HEK293 (cell line): ENCODE results near the gene RRP8.

Source experiments
- ATF2 ChIP-seq: fragments of 450-650 bp; formaldehyde crosslinking; IDR thresholded peaks from 2 replicates; pipeline ENCODE4 v1.5.1; 2016; ENCODE audit warnings: missing biosample characterization, missing genetic modification characterization, low read depth
- CTCF ChIP-seq: fragments of 450-650 bp; formaldehyde crosslinking; IDR thresholded peaks from 2 replicates; pipeline ENCODE4 v1.5.1; 2016; ENCODE audit warnings: missing biosample characterization, missing genetic modification characterization
- HIC1 ChIP-seq: fragments of 450-650 bp; formaldehyde crosslinking; IDR thresholded peaks from 2 replicates; pipeline ENCODE4 v1.5.1; 2016; ENCODE audit warnings: missing biosample characterization, missing genetic modification characterization
- MYNN ChIP-seq: fragments of 450-650 bp; formaldehyde crosslinking; IDR thresholded peaks from 2 replicates; pipeline ENCODE4 v1.5.1; 2016; ENCODE audit warnings: missing biosample characterization, missing genetic modification characterization, borderline replicate concordance
- SETDB1 ChIP-seq: IDR thresholded peaks from one replicate; pipeline ENCODE4 v1.6.1; 2017; ENCODE audit warnings: mild to moderate bottlenecking, low read length, moderate library complexity, mixed read lengths; ENCODE audit not compliant: insufficient read length
- TCF7L2 ChIP-seq: IDR thresholded peaks from 2 replicates; pipeline ENCODE4 v1.6.1; 2011; ENCODE audit warnings: low read depth, mild to moderate bottlenecking, inconsistent platforms, low read length, moderate library complexity, borderline replicate concordance
- ZBTB11 ChIP-seq: fragments of 450-650 bp; formaldehyde crosslinking; conservative IDR thresholded peaks from 2 replicates; pipeline ENCODE4 v1.5.1; 2016; ENCODE audit warnings: low read depth, missing biosample characterization, missing genetic modification characterization
- ZBTB17 ChIP-seq: fragments of 450-650 bp; formaldehyde crosslinking; IDR thresholded peaks from 2 replicates; pipeline ENCODE4 v1.5.1; 2016; ENCODE audit warnings: missing biosample characterization, missing genetic modification characterization
- ZFP3 ChIP-seq: fragments of 450-650 bp; formaldehyde crosslinking; IDR thresholded peaks from 2 replicates; pipeline ENCODE4 v1.5.1; 2016; ENCODE audit warnings: low read depth, missing biosample characterization, missing genetic modification characterization
- ZNF449 ChIP-seq: fragments of 450-650 bp; formaldehyde crosslinking; IDR thresholded peaks from 2 replicates; pipeline ENCODE4 v1.5.1; 2017; ENCODE audit warnings: missing biosample characterization, mild to moderate bottlenecking, missing genetic modification characterization, moderate library complexity
- ZNF830 ChIP-seq: fragments of 450-650 bp; IDR thresholded peaks from 2 replicates; pipeline ENCODE4 v1.5.0; 2018; ENCODE audit warnings: missing biosample characterization, missing genetic modification characterization, low read depth, mild to moderate bottlenecking, moderate library complexity
- ZSCAN30 ChIP-seq: fragments of 450-650 bp; IDR thresholded peaks from 2 replicates; pipeline ENCODE4 v1.5.1; 2018; ENCODE audit warnings: missing biosample characterization, mild to moderate bottlenecking, missing genetic modification characterization, moderate library complexity

- TF ChIP-seq TCF7L2, result no peak
- TF ChIP-seq CTCF (tag by site-specific recombination), result no peak
- no peak for TF ChIP-seq ZSCAN30 (tag by site-specific recombination)
- peak; percentile 52; the same call in 1 of the 2 replicates for TF ChIP-seq ZBTB11 (tag by site-specific recombination)
- no peak for TF ChIP-seq ZFP3
- TF ChIP-seq ATF2, result no peak
- no peak for TF ChIP-seq ZNF830 (tag by site-specific recombination)
- TF ChIP-seq MYNN, result no peak
- no peak for TF ChIP-seq SETDB1
- 0 out of 2 replicates have a peak, but pooled peaks have one; percentile 13 for TF ChIP-seq ZBTB17 (tag by site-specific recombination)
- no peak for TF ChIP-seq HIC1
- TF ChIP-seq ZNF449, result no peak
These were observed 14.9 kb upstream of the RRP8 start for GRCh38 chr11:6618117-6619003.
